HEK293 (cell line): ENCODE measurements around the gene GHRHR.

Experiments used
- CTCF ChIA-PET: fragments of 350-600 bp; formaldehyde crosslinking; extraction: SDS; loops from one replicate; lab custom pipeline; 2021; ENCODE audit warnings: antibody characterized with exemption; lab: Yijun Ruan, JAX
- POLR2A ChIA-PET: fragments of 300-600 bp; formaldehyde crosslinking; extraction: SDS; loops from one replicate; lab custom pipeline; 2020; ENCODE audit warnings: antibody characterized with exemption, inconsistent platforms; lab: Yijun Ruan, JAX
- H3K27ac ChIP-seq: fragments of 200-500 bp; sonication (Bioruptor generic); 2 replicates; pipeline ENCODE4 v1.5.1; 2014; ENCODE audit warnings: low read depth, low read length, control low read depth, inconsistent platforms; ENCODE audit errors: extremely low read depth
- H3K36me3 ChIP-seq, 2 experiments: fragments of 200-500 bp in 1 of 2; sonication (Bioruptor generic) in 1 of 2; 1 replicate in 1 of 2; 2 replicates in 1 of 2; pipeline ENCODE4 v1.5.1; 2014 to 2017; ENCODE audit warnings: inconsistent platforms in 2 of 2, low read length in 2 of 2; ENCODE audit not compliant: control insufficient read depth in 2 of 2, insufficient read depth in 1 of 2
- H3K4me1 ChIP-seq: fragments of 200-500 bp; sonication (Bioruptor generic); 2 replicates; pipeline ENCODE4 v1.5.1; 2014; ENCODE audit warnings: mild to moderate bottlenecking, low read length, inconsistent platforms; ENCODE audit not compliant: control insufficient read depth, insufficient read depth
- H3K4me3 ChIP-seq: 2 replicates; pipeline ENCODE4 v1.5.1; 2011; ENCODE audit warnings: low read depth, mild to moderate bottlenecking, control low read depth, low read length, moderate library complexity
- H3K9me3 ChIP-seq: fragments of 200-500 bp; sonication (Bioruptor generic); 2 replicates; pipeline ENCODE4 v1.5.1; 2014; ENCODE audit warnings: low read depth, low read length, inconsistent platforms; ENCODE audit not compliant: control insufficient read depth, insufficient read depth
- SCRT2 ChIP-seq: fragments of 450-650 bp; formaldehyde crosslinking; IDR thresholded peaks from 2 replicates; pipeline ENCODE4 v1.5.1; 2016; ENCODE audit warnings: missing biosample characterization, missing genetic modification characterization
- SETDB1 ChIP-seq: IDR thresholded peaks from one replicate; pipeline ENCODE4 v1.6.1; 2017; ENCODE audit warnings: mild to moderate bottlenecking, low read length, moderate library complexity, mixed read lengths; ENCODE audit not compliant: insufficient read length
- ZBTB11 ChIP-seq: fragments of 450-650 bp; formaldehyde crosslinking; conservative IDR thresholded peaks from 2 replicates; pipeline ENCODE4 v1.5.1; 2016; ENCODE audit warnings: low read depth, missing biosample characterization, missing genetic modification characterization
- ZBTB26 ChIP-seq: fragments of 450-650 bp; formaldehyde crosslinking; optimal IDR thresholded peaks from 2 replicates; pipeline ENCODE3; 2016; ENCODE audit warnings: missing biosample characterization, mild to moderate bottlenecking, missing genetic modification characterization
- ZBTB49 ChIP-seq: fragments of 450-650 bp; formaldehyde crosslinking; IDR thresholded peaks from 2 replicates; pipeline ENCODE4 v1.5.1; 2016; ENCODE audit warnings: missing biosample characterization, missing genetic modification characterization, low read depth
- ZNF2 ChIP-seq: fragments of 450-650 bp; formaldehyde crosslinking; IDR thresholded peaks from 2 replicates; pipeline ENCODE4 v1.5.1; 2016; ENCODE audit warnings: missing biosample characterization, missing genetic modification characterization
- ZNF280C ChIP-seq: fragments of 450-650 bp; formaldehyde crosslinking; IDR thresholded peaks from 2 replicates; pipeline ENCODE4 v1.5.1; 2016; ENCODE audit warnings: missing biosample characterization, missing genetic modification characterization
- ZNF404 ChIP-seq: fragments of 450-650 bp; formaldehyde crosslinking; IDR thresholded peaks from 2 replicates; pipeline ENCODE4 v1.5.1; 2017; ENCODE audit warnings: missing biosample characterization, missing genetic modification characterization
- ZNF423 ChIP-seq: fragments of 450-650 bp; formaldehyde crosslinking; IDR thresholded peaks from 2 replicates; pipeline ENCODE4 v1.5.1; 2016; ENCODE audit warnings: missing biosample characterization, missing genetic modification characterization
- ZNF521 ChIP-seq: fragments of 450-650 bp; formaldehyde crosslinking; IDR thresholded peaks from 2 replicates; pipeline ENCODE4 v1.5.1; 2017; ENCODE audit warnings: missing biosample characterization, mild to moderate bottlenecking, missing genetic modification characterization
- ZNF530 ChIP-seq: fragments of 450-650 bp; formaldehyde crosslinking; IDR thresholded peaks from 2 replicates; pipeline ENCODE4 v1.5.1; 2016; ENCODE audit warnings: low read depth, missing biosample characterization, missing genetic modification characterization
- ZNF555 ChIP-seq: fragments of 450-650 bp; formaldehyde crosslinking; conservative IDR thresholded peaks from 2 replicates; pipeline ENCODE4 v1.5.1; 2017; ENCODE audit warnings: missing biosample characterization, mild to moderate bottlenecking, missing genetic modification characterization, inconsistent platforms
- ZNF560 ChIP-seq: fragments of 450-650 bp; formaldehyde crosslinking; IDR thresholded peaks from 2 replicates; pipeline ENCODE4 v1.5.1; 2017; ENCODE audit warnings: missing biosample characterization, missing genetic modification characterization, borderline replicate concordance
- ZNF701 ChIP-seq: fragments of 450-650 bp; formaldehyde crosslinking; IDR thresholded peaks from 2 replicates; pipeline ENCODE4 v1.5.1; 2016; ENCODE audit warnings: missing biosample characterization, missing genetic modification characterization
- ZNF837 ChIP-seq: fragments of 450-650 bp; formaldehyde crosslinking; IDR thresholded peaks from 2 replicates; pipeline ENCODE4 v1.5.1; 2016; ENCODE audit warnings: missing biosample characterization, missing genetic modification characterization
- TF ChIP-seq, protein P1 (sequence below): fragments of 450-650 bp; formaldehyde crosslinking; IDR thresholded peaks from 2 replicates; pipeline ENCODE4 v1.5.1; 2016; ENCODE audit warnings: missing biosample characterization, missing genetic modification characterization
- TF ChIP-seq, protein P2 (sequence below): fragments of 450-650 bp; formaldehyde crosslinking; IDR thresholded peaks from 2 replicates; pipeline ENCODE4 v1.5.1; 2016; ENCODE audit warnings: missing biosample characterization, missing genetic modification characterization

The GHRHR gene

DNA sequence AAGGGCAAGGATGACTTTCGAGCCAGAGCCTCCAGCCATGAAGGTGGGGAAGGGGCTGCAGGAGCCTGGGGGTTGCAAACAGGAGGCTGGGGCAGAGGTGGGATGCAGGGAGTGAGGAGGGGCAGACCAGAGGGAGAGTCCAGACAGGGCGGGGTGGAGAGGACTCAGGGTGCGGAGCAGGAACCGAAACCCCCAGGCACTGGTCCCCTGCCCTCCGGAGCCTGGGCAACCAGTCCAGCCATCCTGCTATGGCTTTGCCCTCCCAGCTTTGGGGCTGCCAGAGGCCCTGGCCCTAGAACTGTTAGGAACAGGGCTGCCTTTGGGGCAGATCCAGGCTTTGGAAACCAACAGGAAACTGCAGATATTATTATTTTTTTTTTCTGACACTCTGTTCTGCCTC, 24.2 kb downstream of the GHRHR start (continued):
- TF ChIP-seq ZBTB26 (tag by site-specific recombination) (no peak), ZNF701 (tag by site-specific recombination) (no peak), SETDB1 (no peak), ZNF555 (no peak)
- TF ChIP-seq, all 188 proteins: peak for 0

DNA sequence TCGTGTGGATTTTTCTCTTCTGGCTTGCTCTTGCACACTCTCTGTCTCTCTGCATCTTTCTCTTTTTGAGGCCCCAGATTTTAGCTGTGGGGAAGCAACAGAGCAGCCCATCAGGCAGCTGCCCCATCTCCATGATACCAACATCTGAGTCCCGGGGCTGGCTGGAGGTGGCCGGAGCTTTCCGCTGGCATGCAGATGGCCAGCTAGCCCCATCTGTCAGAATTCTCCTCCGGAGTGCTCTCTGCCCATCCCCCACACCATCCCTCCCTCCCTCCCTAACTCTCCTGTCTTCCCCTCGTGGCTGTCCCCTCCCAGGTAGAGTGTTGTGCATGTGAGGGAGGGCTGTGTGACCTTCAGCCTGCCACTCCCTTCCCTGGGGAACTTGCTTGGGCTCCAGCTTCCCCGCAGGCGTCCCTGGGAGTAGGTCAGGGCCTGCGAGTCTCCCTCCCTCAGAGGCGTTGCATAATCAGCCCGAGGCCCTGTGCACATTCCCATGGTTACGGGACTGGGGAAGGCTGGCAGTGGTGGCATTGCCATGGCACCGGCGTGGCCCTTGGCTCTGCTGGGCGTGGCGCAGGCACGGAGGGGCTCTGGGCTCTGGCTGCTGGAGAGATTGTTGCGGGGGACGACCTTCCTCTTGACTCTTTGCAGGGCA, 24.7 kb downstream of the GHRHR start:
- Histone ChIP-seq H3K36me3 (no peaks in the 10 kb centered on the region), H3K27ac (no peak overlapping the region), H3K4me3 (no peak overlapping the region), H3K9me3 (no peaks in the 10 kb centered on the region), H3K4me1 (no peaks in the 10 kb centered on the region)
- ChIA-PET POLR2A (no interaction called here), CTCF (interaction anchor here (0.6 to 1.0 kb wide), 2 partner anchors 134 to 167 kb away, joined by 4 read pairs; no protein-coding TSS in a partner anchor)
- TF ChIP-seq ZNF2 (tag by site-specific recombination) = no peak
- TF ChIP-seq ZNF280C (tag by site-specific recombination) = no peak
- TF ChIP-seq, protein P1, sequence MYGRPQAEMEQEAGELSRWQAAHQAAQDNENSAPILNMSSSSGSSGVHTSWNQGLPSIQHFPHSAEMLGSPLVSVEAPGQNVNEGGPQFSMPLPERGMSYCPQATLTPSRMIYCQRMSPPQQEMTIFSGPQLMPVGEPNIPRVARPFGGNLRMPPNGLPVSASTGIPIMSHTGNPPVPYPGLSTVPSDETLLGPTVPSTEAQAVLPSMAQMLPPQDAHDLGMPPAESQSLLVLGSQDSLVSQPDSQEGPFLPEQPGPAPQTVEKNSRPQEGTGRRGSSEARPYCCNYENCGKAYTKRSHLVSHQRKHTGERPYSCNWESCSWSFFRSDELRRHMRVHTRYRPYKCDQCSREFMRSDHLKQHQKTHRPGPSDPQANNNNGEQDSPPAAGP (tag by site-specific recombination) = peak; percentile 82
- TF ChIP-seq ZNF404 (tag by site-specific recombination) = no peak
- no peak for TF ChIP-seq ZNF521 (tag by site-specific recombination)
- TF ChIP-seq ZBTB49 (tag by site-specific recombination) = no peak

DNA sequence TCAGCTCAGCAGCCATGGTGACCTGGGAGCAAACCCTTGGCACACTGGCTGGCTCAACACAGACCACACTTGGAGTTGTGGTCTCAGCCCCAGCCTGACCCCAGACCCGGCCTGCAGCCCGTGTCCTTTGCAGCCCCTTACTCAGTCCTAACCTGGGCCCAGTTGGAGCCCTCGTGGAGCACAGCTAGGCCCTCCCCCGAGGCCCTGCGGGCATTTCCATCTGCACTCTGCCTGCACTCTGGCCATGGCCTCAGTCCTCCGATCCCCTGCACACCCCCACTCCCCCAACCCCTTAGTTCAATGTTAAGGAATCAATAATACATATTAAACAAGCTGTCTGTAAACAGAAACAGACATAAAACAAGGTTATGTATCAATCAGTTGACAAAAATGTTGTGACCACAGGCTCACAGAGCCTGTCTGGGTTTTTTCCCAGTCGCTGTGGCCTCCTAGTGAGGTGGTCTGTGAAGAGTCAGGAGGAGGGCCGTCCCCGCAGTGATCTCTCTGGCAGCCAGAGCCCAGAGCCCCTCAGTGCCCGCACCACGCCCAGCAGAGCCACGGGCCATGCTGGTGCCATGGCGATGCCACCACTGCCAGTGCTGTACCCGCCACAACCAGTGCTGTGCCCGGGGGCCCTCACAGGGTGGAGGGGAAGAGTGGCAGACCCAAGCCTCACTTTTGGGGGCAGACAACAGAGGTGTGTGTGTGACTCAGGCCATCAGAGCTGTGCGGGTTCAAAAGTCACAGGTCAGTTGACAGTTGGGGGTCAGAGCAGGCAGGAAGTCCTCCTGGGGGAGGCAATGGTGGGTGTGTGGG, 25.5 kb downstream of the GHRHR start:
- no peaks in the 10 kb centered on the region for H3K4me1 ChIP-seq
- H3K9me3 ChIP-seq = no peaks in the 10 kb centered on the region
- H3K27ac ChIP-seq = no peak overlapping the region
- no peak overlapping the region for H3K4me3 ChIP-seq
- ChIA-PET POLR2A (no interaction called here), CTCF (interaction anchor here (1.0 kb wide), 2 partner anchors 133 kb away, joined by 4 to 7 read pairs; no protein-coding TSS in a partner anchor)
- no peaks in the 10 kb centered on the region for H3K36me3 ChIP-seq
- TF ChIP-seq SCRT2 (tag by site-specific recombination) (no peak), ZNF530 (no peak), ZBTB11 (tag by site-specific recombination) (no peak), ZNF837 (tag by site-specific recombination) (no peak), ZNF423 (tag by site-specific recombination) (no peak), ZBTB26 (tag by site-specific recombination) (no peak), ZNF560 (tag by site-specific recombination) (no peak)
- TF ChIP-seq, protein P2, sequence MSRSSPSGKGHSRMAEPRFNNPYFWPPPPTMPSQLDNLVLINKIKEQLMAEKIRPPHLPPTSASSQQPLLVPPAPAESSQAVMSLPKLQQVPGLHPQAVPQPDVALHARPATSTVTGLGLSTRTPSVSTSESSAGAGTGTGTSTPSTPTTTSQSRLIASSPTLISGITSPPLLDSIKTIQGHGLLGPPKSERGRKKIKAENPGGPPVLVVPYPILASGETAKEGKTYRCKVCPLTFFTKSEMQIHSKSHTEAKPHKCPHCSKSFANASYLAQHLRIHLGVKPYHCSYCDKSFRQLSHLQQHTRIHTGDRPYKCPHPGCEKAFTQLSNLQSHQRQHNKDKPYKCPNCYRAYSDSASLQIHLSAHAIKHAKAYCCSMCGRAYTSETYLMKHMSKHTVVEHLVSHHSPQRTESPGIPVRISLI (tag by site-specific recombination) = no peak
